ENCODE results near the gene PRDM10.

- TF ChIP-seq CTCF (IDR thresholded peaks at IDR 0.05; ENCODE audit: low read depth, low read length) (no peak), EZH2phosphoT487 (IDR thresholded peaks at IDR 0.05; ENCODE audit: low read depth) (no peak)
These were observed 50.8 kb downstream of the PRDM10 start for GRCh38 chr11:129951866-129952262.
